ENCODE measurements around the gene METTL4. TPM values are rescaled to one million over a fixed set of nuclear protein-coding genes. Genes with fewer than 3 reads are reported as not detected.

Gene METTL4
- total and polyA plus RNA-seq, 12 donors = 3.9 to 9.9 (median 5.4) TPM

DNA sequence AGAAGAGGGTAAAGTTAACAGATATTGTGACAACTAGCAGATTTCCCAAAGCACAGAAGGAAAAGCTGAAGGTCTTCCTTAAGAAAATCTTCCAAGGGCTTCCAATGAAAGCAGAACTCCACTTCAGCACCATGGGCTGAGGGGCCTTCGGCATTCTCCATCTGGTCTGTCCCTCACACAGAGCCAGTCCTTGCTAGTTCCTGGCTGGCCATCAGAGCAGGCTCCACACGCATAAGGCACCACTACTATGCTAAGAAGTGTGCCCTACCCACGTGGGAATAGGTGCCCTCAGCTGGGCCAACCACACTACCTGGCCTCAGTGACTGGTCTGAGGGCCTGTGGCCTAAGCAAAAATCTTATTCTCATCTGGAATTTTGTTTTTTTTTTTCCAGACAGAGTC is 73.5 kb downstream of the METTL4 start:
- Histone ChIP-seq H3K4me3 (no peak overlapping the region), H3K9me3 (peaks cover 0 to 2% (median 0%) of the 10 kb centered on the region in 11 donors), H3K4me1 (no peaks in the 10 kb centered on the region), H3K27me3 (no peaks in the 10 kb centered on the region), H3K36me3 (no peaks in the 10 kb centered on the region), H3K27ac (no peak overlapping the region)
- intact Hi-C loops (cut with DNase I) = loop anchor here in 1 of 10 donors (2.0 kb wide), 1 partner anchor 13 kb away; no protein-coding TSS in a partner anchor
- 62 to 64% methylated on average over 3 of the region's 3 CpGs for WGBS, 2 donors
- TF ChIP-seq, protein P1, sequence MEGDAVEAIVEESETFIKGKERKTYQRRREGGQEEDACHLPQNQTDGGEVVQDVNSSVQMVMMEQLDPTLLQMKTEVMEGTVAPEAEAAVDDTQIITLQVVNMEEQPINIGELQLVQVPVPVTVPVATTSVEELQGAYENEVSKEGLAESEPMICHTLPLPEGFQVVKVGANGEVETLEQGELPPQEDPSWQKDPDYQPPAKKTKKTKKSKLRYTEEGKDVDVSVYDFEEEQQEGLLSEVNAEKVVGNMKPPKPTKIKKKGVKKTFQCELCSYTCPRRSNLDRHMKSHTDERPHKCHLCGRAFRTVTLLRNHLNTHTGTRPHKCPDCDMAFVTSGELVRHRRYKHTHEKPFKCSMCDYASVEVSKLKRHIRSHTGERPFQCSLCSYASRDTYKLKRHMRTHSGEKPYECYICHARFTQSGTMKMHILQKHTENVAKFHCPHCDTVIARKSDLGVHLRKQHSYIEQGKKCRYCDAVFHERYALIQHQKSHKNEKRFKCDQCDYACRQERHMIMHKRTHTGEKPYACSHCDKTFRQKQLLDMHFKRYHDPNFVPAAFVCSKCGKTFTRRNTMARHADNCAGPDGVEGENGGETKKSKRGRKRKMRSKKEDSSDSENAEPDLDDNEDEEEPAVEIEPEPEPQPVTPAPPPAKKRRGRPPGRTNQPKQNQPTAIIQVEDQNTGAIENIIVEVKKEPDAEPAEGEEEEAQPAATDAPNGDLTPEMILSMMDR (IDR thresholded peaks at IDR 0.05) = no peak
- no peak for ATAC-seq
- DNase-seq = no peak

DNA sequence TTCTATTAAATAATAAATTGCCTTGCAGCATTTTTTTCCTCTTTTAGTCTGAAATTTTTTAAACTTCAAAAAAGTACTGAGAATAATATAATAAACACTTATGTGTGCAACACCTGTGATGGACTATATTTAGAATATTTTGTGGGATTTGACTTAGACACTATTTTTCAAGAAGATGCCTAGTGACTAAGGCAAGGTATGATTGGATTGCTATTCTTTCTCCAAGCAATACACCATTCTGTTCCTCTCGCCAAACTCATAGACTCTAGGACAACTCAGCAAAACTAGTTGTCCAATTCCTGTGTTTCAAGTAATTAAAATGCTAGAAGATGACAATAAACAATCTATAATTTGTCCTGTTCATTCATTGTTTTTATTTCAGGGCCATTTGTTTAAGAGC is 75.9 kb downstream of the METTL4 start:
- DNase-seq (no peak), ATAC-seq (no peak)
- Histone ChIP-seq H3K9me3 (peaks cover 0 to 2% (median 0%) of the 10 kb centered on the region in 11 donors), H3K4me1 (no peaks in the 10 kb centered on the region), H3K36me3 (no peaks in the 10 kb centered on the region), H3K27ac (no peak overlapping the region), H3K27me3 (no peaks in the 10 kb centered on the region), H3K4me3 (no peak overlapping the region)
- TF ChIP-seq, protein P1 (IDR thresholded peaks at IDR 0.05) = no peak
- intact Hi-C loops (cut with DNase I) = no loop called here
- 94 to 100% methylated on average over 1 of the region's 1 CpG for WGBS, 2 donors

DNA sequence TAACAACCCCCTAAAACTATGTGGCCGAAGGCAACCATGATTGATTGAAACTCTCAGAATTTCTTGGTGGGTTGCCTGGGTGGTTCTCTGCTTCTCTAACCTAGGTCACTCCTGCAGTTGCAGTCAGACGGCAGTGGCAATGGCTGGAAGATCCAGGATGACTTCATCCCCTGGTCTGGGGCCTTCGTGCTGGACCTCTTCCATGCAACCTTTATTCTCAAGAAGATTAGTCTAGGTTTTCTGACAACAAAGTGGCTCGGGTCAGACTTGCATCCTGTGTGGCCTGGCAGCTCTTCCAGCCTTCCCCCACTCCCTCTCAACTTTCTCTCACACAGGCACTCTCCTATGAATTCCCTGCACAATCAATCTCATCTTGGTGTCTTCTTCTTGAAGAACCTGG is 76.4 kb downstream of the METTL4 start:
- no peak overlapping the region for H3K4me3 ChIP-seq
- no peak for ATAC-seq
- no peaks in the 10 kb centered on the region for H3K4me1 ChIP-seq
- WGBS, 2 donors = 62 to 66% methylated on average over 4 of the region's 4 CpGs
- intact Hi-C loops (cut with DNase I) = no loop called here
- TF ChIP-seq, protein P1 (IDR thresholded peaks at IDR 0.05) = no peak
- H3K36me3 ChIP-seq = no peaks in the 10 kb centered on the region
- H3K9me3 ChIP-seq = peaks cover 0 to 2% (median 0%) of the 10 kb centered on the region in 11 donors
- H3K27ac ChIP-seq = no peak overlapping the region
- no peak for DNase-seq
- no peaks in the 10 kb centered on the region for H3K27me3 ChIP-seq

Other genes with a start within 250 kb of the METTL4 start
- gene NDC80, start 52 bp upstream of the METTL4 start, total RNA-seq = 1 to 10 TPM in 1 of 10 donors, under 1 TPM in 7, not detected in 2; 0.17 to 2.7 (median 0.34) TPM
- under 1 TPM; 0.33 to 0.88 TPM for gene NDC80, start 52 bp upstream of the METTL4 start, polyA plus RNA-seq
- 10 to 100 TPM; 20.4 to 35.3 (median 33.4) TPM for gene SMCHD1, start 84.2 kb upstream of the METTL4 start, total RNA-seq
- 1 to 10 TPM; 6.3 to 7.5 TPM for gene SMCHD1, start 84.2 kb upstream of the METTL4 start, polyA plus RNA-seq

Measured in heart right ventricle (tissue), 16 donors.